GM18519 (cell line): ENCODE results near the gene EIF4A2.
A peak's percentile ranks its signal among the peaks of the same experiment; 100 is the strongest.

Source experiments
- ATAC-seq: cut with Tn5 transposase; IDR thresholded peaks from one replicate; pipeline ENCODE4 v1.9.1; 2021; ENCODE audit warnings: mild to moderate bottlenecking, moderate library complexity; ENCODE audit not compliant: unreplicated experiment, low FRiP score

EIF4A2 gene

DNA sequence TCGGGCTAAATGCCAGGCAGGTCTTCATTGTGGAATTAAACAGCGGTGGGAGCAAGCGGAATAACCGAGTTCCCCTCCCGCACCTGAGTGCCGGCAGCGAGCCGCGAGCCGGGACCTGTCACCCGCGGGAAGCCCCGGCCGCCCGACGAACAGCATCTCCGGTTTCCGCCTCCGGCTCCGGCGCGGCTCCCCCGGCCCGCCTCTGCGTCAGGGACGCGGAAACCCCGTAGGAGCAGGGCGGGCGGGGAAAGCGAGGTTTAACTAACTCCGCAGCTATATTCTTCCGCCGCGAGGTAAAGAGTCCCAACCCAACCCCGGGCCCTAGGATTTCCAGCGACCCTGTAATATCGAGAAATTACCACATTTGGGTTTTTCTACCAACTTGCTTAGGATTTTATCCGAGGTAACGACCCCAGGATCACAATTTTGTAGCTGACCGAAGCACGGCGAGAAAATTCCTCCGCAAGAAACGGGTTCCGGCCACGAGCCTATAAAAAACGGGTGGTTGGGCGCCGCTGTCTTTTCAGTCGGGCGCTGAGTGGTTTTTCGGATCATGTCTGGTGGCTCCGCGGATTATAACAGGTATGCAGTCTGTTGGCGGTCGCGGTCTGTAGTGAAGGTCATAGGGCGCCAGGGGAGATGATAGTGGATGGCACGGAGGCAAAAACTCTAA, at the start of gene EIF4A2:
EIF4A2 (plus strand) TSS at position 520 of the 673 bp plus-strand sequence; CDS start at position 554, 34 bp downstream.
- peak; percentile 38 for ATAC-seq

DNA sequence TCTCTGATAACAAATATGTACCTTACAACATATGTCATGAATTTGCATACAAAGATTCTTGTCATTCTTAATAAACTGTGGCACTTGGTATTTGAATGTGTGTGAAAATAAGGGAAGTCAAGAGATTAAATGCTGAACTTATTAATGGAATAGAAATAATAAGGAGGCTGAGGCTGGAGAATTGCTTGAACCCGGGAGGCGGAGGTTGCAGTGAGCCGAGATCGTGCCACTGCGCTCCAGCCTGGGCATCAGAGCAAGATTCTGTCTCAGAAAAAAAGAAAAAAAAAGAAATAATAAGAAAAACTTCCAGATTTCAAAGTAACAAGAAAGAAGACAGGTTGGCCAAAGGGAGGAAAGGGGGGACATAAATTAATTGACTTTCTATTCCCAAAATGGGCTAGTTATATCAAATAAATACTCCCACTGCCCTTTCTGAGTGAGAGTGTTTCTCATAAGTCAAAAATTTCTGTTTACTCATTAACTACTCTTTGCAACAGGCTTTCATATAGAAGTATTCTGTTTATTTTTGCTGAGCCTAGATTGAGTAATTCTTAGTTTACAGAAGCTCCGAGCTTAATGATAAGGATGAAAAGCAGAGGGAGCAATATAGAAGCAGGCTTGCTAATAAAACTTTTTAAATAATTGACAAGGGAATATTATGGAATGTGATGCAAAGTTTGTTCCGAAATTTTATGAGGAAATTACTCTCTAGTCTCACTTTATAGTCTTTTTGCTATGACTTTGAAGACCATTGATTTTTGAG, 40.6 kb upstream of the EIF4A2 start:
- no peak for ATAC-seq

DNA sequence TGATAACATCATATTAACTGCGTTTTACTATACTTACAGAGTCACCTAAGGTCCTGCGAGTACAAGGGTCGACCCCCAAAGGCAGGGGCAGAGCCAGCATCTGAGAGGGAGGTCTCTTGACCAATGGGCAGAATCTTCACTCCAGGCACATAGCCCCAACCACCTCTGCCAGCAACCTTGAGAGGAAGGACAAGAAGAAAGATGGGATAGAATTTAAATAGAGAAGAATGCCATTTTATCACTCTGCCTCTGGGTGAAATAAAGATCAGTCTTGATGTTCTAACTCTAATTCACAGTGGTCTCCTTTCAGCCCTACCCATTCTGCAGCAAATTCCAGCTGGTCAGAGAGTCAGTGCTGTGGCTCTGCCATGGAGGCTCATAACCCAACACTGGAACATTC, 39.7 kb upstream of the EIF4A2 start:
- no peak for ATAC-seq

DNA sequence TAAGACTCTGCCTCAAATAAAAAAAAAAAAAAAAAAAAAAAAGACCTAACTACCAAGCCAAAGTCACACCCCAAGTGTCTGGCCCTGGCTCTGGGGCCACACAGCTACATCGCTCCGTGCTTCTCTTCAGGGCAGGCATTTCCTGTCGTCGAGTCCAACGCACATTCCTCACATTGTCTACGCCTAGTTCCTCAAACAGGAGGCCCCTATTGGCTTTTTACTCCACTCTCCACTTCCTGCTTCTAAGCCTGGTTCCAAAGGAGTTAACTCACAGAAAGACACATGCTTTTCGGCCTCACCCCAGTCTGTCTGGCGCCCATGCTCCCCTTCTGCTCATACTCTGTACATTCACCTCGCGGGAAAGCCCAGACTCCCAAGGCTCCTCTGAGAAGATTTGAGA, 37.4 kb upstream of the EIF4A2 start:
- ATAC-seq: no peak

DNA sequence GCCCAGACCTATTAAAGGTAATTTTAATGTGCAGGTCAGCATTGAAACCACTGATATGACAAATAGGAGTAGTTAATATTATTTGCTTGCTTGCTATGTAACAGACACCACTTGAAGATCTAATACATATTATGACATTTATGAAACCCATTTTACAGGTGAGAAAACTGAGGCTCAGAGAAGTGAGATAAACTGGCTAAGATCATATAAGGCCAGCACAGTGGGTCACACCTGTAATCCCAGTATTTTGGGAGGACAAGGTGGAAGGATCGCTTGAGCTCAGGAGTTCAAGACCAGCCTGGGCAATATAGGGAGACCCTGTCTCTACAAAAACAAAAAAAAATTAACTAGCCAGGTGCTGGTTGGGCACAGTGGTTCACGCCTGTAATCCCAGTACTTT, 33.1 kb upstream of the EIF4A2 start:
- ATAC-seq: no peak

DNA sequence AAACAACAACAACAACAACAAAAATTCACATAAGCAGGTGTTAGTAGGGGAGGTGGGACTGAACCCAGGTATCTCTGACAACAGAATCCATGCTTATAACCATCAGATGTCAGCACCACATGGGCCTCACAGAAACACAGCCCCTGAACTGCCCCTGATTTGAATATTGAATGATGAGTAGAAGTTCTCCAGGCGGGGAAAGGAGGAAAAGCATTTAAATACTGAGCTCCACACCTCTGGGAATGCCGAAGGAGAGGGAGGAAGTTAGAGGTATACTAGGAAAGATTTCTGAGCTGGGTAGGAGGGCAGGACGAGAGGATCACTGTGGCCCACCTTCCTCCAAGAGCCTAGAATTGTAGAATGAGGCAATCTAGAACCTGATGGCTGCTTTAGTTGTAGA, 31.9 kb upstream of the EIF4A2 start:
- no peak for ATAC-seq

DNA sequence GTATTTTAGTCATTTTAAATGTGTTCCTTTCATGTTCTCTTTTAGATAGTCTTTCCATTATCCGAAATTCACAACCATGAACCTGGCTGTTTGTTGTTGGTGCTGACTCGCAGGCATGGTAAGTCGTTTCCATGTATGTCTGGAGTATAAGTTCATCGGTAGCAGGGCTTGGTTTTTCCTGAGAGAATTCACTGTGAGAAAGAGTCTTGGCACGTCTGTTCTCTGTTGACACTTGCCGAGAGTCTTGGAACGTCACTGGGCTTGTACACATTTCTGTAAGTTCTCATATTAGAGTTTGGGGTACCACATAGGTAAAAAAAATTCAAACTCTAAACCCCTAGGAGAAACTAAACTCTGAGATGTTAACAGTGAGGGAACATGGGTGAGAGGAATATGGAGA, 29.4 kb upstream of the EIF4A2 start:
- ATAC-seq: no peak

DNA sequence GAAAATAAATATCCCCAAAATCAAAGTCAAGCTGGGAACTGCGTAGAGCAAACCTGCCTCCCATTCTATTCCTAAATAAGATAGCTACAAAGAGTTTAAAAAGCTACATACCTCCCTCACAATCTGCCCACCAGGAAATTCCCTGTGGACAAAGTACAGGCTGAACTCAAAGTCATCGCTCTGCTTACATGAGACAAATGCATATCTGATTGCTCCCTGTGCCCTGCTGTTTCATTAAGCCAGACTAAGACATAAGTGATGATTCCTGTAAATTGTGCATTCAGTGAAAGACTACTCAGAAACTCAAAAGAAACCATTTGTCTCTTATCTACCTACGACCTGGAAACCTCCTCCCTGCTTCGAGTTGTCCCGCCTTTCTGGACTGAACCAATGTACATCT, 28.5 kb upstream of the EIF4A2 start:
- ATAC-seq: no peak

DNA sequence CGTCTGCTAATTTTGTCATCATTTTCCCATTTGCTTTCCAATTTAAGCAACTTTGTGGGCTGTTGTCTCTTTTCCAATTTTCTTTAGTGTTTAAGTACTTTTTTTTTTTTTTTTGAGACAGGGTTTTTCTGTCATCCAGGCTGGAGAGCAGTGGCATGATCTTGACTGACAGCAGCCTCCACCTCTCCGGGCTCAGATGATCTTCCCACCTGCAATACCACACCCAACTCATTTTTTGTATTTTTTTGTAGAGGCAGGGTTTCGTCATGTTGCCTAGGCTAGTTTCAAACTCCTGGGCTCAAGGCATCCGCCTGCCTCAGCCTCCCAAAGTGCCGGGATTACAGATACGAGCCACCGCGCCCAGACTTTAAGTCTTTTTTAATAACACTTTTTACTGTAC, 26.2 kb upstream of the EIF4A2 start:
- no peak for ATAC-seq

DNA sequence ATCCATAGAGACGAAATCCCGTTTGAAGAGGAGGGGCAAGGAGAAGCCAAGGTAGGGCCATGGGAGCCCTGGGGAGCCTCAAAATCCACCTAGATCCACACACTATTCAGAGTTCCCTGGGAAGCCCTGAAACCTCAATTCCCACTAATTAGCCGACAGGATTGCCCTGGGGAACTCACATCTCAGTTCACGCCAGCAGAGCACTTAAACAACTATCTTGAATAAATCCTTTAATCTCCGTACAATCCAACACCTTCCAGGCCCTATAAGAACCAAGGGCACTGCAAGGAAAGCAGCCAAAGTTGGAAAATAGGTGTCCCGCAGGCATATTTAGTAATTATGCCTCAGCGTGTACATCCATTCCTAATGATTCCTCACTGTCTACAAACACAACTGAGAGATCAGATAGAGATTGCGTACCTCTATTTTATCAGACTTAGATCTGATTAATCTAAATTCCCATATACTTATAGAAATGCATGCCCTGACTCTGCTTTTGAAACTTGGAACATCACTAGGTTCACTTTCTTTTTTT, 25.6 kb upstream of the EIF4A2 start:
- no peak for ATAC-seq

DNA sequence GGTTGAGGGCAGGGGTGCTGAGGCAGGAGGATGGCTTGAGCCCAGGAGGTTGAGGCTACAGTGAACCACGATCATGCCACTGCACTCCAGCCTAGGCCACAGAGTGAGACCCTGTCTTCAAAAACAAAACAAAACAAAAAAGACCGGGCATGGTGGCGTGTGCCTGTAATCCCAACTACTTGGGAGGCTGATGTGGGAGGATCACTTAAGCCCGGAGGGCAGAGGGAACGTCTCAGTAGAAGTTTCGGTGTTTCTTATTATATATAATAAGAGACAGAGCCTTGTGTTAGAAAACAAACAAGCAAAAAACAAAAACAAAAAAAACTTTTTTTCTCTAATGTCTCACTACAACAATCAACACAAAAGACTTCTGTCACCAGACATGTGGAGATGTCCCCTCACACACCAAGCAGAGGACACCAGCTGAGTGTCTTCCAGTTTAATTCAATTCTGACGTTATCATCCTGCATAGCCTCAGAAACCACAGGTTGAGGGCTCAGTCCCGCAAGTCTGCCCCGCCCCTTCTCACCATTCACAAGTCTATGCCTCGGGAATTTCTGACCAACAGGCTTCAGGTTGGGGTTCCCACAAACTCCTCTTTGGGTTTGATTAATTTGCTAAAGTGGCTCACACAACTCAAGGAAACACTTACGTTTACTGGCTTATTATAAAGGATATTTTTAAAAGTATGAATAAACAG, 24.0 kb upstream of the EIF4A2 start:
- ATAC-seq: no peak

DNA sequence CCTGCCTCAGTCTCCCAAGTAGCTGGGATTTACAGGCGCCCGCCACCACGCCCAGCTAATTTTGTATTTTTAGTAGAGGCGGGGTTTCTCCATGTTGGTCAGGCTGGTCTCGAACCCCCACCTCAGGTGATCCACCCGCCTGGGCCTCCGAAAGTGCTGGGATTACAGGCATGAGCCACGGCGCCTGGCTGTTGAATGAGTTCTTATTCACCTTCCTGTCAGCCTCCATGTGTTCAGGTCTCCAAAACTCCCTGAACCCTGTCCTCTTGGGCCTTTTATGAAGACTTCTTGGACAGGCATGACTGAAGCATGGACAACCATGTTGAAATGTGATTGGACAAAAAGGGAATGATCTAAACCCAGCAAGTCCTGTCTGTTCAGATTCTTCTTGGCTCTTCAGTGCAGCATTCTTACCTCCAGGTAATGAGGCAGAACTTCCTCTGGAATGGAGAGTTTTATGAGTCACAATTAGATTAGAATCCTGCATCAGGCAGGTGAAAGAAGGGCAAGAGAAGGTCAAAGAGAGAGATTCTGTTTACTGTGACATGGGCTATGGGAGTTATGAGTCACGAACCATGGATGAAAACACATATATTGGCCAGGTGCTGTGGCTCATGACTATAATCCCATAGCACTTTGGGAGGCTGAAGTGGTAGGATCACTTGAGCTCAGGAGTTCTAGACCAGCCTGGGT, 23.1 kb upstream of the EIF4A2 start:
- no peak for ATAC-seq

DNA sequence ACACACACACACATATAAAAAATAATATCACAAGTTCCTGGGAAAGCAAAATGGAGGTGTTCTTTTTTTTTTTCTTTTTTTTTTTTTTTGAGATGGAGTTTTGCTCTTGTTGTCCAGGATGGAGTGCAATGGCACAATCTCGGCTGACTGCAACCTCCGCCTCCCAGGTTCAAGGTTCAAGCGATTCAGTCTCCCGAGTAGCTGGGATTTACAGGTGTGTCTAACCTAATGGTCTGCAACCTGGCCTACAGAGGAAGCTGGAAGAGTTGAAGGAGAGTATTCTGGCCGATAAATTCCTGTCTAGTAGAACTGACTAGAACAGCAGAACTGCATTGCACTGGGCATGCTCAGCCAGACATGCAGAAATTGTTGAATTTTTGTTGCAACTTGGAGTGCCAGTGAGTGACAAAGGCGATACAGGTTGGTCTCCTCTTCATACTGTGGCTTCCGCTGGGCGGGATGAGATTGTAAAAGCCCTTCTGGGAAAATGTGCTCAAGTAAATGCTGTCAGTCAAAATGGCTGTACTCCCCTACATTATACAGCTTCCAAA, 22.4 kb upstream of the EIF4A2 start:
- no peak for ATAC-seq

DNA sequence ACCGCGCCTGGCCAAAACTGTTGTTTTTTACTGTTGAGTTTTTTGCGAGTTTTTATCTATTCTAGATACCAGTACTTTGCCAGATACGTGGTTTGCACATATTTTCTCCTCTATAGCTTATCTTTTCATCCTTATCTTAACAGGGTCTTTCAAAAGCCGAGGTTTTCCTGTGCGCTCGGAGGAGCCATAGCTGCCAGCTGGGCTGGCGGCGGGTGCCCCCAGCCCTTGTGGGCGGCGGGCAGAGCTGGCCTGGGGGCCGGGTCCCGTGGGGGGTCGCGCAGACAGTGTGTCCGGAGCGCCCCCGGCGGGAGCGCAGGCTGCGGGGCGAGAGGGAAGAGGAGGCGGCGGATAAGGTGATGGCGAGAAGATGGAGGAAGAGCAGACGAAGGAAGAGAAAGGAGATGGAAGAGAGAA, 11.1 kb upstream of the EIF4A2 start:
- no peak for ATAC-seq

DNA sequence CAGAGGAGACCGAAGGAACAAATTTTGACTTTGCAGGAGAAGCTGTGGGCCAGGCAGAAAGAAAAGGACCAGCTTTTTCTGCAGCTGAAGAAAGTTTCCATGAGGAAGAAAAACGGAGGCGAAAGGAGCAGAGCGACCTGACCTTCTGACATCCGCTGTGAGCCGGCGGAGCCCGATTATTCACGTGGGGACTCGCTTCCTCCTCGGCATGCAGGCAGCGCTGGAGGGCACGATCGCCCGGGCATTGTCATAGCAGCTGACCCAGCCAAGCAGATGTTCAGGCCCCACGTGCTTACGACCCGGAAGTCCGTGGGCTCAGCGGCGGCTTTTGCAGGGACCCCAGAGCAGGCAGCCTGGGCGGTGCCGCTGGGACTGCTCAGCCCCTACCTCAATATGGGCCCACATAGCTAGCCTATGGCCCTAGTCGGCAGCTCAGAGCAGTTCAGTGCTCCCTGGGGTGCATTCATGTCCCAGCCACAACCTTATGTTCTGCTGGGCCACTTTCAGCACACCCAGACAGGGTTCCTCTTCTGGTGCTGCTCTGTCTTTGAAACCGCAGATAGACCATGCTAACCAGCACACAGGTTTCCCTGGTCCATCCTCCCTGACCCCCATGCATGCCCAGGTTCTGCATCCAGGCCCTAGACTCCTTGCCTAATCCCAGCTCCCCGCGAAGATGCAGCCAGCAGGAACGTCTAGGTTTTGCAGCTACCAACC, 10.5 kb upstream of the EIF4A2 start:
- peak; percentile 63 for ATAC-seq

DNA sequence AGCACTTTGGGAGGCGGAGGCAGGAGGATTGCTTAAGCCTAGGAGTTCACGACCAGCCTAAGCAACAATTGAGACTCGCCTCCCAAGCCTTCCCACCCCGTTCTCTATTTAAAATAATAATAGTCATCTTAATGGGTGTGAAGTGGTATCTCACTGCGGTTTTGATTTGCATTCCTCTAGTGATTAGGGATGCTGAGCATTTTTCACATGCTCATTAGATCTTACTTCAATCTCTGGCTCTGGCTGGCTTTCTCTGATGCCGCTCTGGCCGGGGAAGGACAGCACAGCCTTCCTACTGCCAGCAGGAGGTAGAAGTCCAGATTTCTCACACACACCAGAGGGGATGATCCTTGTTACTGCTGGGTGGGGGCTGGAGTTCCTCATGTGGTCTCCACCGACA, 7.4 kb upstream of the EIF4A2 start:
- ATAC-seq: no peak

DNA sequence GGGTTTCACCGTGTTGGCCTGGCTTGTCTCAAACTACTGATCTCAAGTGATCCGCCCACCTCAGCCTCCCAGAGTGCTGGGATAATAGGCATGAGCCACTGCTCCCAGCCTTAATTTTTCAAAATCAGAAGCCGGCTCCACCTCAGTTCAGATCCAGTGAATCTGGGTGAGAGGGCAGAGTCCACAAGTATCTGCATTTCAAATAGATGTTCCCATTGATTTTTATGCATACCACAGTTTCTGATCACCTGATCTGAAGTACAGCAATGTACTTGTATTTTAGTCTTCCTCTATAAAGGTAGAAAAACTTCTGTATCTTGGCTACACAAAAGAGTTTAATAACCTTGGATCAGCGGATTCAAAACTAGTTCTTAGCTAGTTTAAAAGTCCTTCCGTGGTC, 4.2 kb upstream of the EIF4A2 start:
- no peak for ATAC-seq

DNA sequence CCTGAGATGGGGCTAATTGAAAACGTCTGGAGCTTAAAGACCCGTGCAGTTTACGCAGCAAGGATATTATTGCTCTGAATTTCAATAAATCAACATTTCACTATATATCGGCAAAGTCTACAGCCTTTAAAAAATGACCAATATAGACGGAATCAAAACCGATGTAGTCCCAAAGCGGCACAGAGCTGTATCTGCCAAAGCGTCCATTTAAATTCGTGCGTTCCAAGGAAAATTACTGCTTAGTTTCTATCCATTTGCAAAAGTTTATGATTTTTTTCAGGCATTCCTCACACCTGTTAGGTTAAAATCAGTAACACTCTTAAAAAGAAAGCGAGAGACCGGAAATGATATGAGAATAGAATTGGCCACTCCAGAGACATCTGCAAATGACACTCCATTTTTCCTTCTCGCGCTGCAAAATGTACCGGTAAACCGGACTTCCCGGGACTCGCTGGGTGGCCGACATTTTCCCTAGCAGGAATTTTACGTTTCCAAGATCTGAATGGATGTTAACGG, 777 bp upstream of the EIF4A2 start:
- ATAC-seq: no peak

DNA sequence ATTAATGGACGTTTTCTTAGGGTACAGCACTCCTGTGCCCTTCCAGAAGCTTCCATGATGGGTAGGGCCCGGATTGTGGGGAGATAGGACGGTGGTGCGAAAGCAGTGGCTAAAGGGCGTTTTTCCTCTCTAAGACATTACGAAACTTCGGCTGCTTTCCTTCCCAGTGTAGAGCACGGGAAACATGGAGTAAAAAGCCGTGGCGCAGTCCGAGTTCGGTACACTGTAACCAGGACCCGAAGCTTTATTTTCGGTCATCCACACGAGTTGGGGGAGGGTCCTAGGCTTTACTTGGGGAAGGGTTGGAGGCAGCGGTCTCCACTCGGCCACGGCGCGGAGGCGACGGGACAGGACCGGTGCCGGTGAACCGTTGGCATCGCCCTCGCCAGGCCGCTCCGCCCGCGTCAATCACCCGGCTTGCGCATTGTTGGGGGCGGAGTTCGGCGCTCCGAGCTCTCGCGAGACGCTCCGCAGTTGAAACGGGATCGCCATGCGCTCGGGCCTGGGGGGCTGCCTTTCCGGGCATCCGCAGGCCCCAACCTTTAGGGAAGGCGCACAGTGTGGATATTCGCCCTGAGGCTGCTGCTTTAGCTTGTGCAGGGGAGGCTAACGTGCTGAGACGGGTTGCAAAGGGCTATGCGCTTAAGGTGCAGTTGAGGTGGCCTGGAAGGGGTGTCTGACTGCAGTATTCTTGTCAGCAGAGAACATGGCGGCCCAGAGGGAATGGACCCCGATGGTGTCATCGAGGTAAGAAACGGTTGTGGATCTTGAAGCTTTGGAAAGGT, 546 bp downstream of the EIF4A2 start:
- peak; percentile 41 for ATAC-seq
